ENCODE results near the gene CZIB. TPM values are rescaled to one million over a fixed set of nuclear protein-coding genes. Genes with fewer than 3 reads are reported as not detected.
"Not testable (repeated sequence)": the region's sequence is repeated elsewhere in the genome, so short reads cannot be mapped to it uniquely, and the experiment has no call there.

The CZIB gene
- total RNA-seq, 1 donor from 2014 or later: 41.9 TPM

- no peak for DNase-seq
Measured at GRCh38 chr1:53188099-53188498, 32.3 kb downstream of the CZIB start.

DNA sequence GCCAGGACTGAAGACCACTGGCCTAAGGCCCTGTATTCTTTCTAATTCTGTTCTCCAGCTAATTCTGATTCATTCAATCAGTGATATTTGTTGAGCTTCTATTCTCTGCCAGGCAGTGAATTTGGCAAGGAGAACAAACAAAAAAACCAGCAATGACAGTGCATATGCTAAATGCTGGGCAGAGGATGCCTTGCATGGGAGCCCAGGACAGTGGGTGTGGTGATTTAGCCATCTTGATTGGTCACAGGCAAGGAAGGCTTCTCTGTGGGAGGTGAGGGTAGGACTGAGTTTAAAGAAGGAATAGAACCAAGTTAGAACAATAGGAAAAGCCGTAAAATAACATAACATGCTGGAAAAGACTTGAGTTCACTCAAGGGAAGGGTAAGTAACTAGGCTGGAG lies 33.0 kb downstream of the CZIB start:
- no peak for DNase-seq

DNA sequence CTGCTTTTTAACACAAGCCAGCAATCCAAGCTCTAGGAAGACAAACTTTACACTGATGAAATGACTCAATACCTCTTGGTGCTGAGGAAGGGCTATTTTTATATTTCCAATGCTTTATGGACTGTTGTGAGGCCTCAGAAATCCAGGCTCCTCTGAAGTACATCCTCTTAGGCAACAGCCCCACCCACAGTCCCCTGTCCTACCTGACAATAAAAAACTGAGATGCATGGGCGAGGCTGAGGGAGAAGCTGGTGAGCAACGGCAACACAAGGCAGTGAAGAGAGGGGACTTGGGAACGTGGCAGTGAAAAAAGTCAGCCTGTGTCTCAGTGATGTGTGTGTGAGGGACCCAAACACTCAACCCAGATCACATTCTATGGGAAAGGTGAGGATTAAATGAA lies 33.9 kb downstream of the CZIB start:
- DNase-seq: no peak

DNA sequence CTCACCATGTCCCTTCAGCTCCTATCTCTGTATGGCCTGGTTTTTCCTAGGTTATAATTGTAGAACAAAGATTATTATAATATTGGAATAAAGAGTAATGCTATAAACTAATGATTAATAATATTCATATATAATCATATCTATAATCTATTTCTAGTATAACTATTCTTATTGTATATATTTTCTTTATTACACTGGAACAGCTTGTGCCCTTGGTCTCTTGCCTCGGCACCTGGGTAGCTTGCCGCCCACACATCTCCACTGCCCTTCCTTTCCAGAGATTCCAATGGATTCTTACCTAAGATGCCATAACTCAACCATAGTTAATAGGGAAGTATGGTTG lies 34.5 kb downstream of the CZIB start:
- DNase-seq: not testable (repeated sequence)

GRCh38 chr1:53183095-53183990 lies 37.1 kb downstream of the CZIB start:
- no peak for DNase-seq

GRCh38 chr1:53182716-53183094 lies 37.7 kb downstream of the CZIB start:
- no peak for DNase-seq

DNA sequence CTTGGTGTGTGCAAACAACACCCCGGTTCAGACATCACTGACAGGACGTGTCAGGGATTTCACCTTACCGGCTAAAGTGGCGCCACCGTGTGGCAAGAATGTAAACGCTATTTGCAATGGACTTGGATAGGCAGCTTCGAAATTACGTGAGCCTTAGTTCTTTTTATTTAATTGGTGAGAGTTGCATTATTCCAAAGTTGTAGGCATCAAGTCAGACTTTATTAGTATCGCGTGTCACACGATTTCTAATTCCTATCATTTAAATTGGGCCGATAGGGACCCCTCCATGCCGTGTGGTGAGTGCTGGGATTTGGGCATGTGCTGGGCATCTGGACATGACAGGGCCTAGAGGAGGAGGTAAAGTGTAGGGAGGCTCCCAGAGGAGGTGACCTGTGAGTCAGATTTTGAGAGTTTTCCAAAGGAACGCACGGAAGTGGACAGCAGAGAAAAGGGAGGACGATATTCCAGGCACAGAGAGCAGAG lies 38.3 kb downstream of the CZIB start:
- DNase-seq: peak; percentile 92

- DNase-seq: no peak
Measured at GRCh38 chr1:53180951-53181350, 39.5 kb downstream of the CZIB start.

- no peak for DNase-seq
Measured at GRCh38 chr1:53180226-53180625, 40.2 kb downstream of the CZIB start.

- peak; percentile 90 for DNase-seq
Measured at GRCh38 chr1:53176452-53177208, 43.8 kb downstream of the CZIB start.

GRCh38 chr1:53174971-53175913 lies 45.2 kb downstream of the CZIB start:
- DNase-seq: no peak

DNA sequence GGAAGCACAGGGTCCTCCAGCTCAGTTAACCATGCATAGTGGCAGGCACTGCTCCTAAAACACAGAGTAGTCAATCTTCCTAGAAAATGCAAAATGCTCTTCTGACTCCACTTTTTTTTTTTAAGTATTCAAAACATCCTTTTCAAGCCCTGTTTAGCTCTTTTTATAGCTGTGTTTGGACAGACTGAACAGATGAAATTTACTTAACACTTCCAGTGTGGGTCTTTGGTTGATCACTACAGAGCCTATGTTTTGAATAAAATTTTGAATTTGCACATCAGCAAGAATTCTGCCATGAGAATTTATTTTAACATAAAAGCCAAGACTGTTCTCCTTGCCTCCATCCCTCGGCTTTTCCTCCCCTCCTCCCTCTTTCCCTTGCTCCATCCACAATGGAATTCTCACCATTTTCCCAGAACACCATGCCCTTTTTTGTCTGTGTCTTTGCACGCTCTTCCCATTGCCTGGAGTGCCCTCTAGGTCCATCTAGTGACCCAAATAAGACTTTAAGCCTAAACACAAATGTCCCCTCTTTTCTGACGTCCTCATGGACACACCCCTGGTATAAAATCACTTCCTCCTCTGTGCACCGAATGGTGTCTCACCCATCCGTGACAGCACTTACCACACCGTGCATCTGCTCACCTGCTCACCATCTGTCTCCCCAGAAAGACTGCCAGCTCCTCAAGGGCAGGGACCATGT lies 47.9 kb downstream of the CZIB start:
- peak; percentile 15 for DNase-seq

- peak; percentile 45 for DNase-seq
Measured at GRCh38 chr1:53166912-53167311, 53.5 kb downstream of the CZIB start.

DNA sequence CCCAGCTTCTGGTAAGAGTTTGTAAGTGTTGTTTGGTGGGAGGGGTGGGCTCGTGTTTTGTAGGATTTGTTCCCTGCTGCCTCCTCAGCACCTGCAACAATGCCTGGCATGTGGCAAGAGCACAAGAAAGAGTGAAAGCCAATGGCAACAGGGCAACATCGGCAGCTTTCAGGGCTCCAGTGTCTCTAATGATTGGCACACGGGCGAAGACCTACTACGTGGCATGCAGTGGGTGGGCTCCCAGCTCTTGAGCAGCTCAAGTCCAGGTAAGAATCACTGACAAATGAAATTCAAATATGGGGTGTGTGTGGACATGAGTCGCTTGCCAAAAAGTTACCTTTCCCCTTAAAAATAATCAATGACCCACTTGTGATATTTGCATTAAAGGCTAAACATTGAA lies 54.1 kb downstream of the CZIB start:
- no peak for DNase-seq

GRCh38 chr1:53165408-53165961 lies 54.9 kb downstream of the CZIB start:
- no peak for DNase-seq

Other genes starting within 250 kb of the CZIB start
- 17.1 TPM for gene PODN, start 158.4 kb downstream of the CZIB start, total RNA-seq
- not detected for gene SLC1A7, start 78.0 kb downstream of the CZIB start, total RNA-seq
- gene CPT2, start 23.8 kb downstream of the CZIB start, total RNA-seq: 20.6 TPM
- 43.0 TPM for gene MAGOH, start 17.9 kb upstream of the CZIB start, total RNA-seq
- gene LRP8, start 107.4 kb upstream of the CZIB start, total RNA-seq: 1.5 TPM
- not detected for gene DMRTB1, start 238.8 kb upstream of the CZIB start, total RNA-seq